Measurements from ENCODE around the gene WBP1L.
"Not testable (repeated sequence)": the region's sequence is repeated elsewhere in the genome, so short reads cannot be mapped to it uniquely, and the experiment has no call there.

WBP1L gene

DNA sequence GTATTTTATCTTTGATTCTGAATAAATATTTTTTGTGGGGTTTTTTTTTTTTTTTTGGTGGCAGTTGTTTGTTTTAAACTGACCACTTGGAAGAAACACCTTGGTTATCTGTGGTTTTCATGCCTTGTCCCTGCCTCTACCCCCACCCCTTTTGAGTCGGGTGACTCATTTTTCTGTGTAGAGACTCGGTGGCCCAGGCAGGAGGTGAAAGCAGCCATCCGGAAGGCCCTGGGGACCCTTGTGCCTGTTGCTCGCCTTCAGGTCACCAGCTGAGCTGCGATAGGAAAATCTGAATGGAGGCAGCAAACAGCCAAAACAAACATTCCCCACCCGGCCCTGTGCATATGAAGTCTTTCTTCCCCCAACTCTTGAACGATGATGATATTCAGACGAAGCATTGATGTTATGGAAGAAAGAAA, 70.7 kb downstream of the WBP1L start:
- DNase-seq, result no peak

GRCh38 chr10:102814873-102815661, 71.3 kb downstream of the WBP1L start:
- DNase-seq, result peak; percentile 44

- peak; percentile 75 for DNase-seq
These were observed 72.2 kb downstream of the WBP1L start for GRCh38 chr10:102815790-102816549.

- DNase-seq, result no peak
These were observed 73.4 kb downstream of the WBP1L start for GRCh38 chr10:102817175-102817574.

- no peak for DNase-seq
These were observed 75.3 kb downstream of the WBP1L start for GRCh38 chr10:102819054-102819453.

DNA sequence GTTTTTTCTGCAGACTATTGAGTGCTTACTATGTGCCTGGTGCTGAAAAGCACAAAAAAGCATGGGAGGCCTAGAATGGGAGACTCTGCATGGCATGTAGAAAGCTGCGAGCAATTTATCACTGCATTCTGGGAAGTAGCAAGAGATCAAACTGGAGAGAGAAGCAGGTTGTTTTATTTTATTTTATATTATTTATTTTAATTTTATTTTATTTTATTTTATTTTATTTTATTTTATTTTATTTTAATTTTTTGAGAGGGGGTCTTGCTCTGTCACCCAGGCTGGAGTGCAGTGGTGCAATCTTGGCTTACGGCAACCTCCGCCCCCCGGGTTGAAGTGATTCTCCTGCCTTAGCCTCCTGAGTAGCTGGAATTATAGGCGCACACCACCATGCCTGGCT, 76.3 kb downstream of the WBP1L start:
- DNase-seq, result not testable (repeated sequence)

GRCh38 chr10:102822222-102822621, 78.5 kb downstream of the WBP1L start:
- DNase-seq, result no peak

GRCh38 chr10:102824664-102825063, 80.9 kb downstream of the WBP1L start:
- no peak for DNase-seq

GRCh38 chr10:102826148-102826796, 82.5 kb downstream of the WBP1L start:
- DNase-seq, result no peak

- DNase-seq, result no peak
These were observed 83.8 kb downstream of the WBP1L start for GRCh38 chr10:102827597-102827975.

- peak; percentile 34 for DNase-seq
These were observed 87.7 kb downstream of the WBP1L start for GRCh38 chr10:102831322-102832071.

GRCh38 chr10:102832248-102832647, 88.5 kb downstream of the WBP1L start:
- no peak for DNase-seq

DNA sequence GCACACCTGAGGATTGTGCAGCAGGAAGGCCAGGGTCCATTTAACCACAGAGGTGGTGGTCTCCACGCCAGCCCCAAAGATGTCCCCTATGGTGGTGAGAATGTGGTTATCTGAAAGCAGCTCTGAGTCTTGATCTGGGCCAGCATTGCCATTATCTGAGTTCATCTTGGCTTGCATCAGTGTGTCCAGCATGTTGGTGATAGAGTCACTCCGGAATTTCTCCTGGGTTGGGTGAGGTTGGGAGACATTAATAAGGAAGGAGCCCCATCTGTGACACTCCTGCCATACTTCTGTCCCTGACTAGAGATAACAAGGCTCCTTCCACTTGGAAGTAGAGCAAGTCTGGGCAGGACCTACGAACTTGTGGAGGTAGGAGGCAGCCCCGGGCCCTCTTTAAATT, 89.2 kb downstream of the WBP1L start:
- peak; percentile 58 for DNase-seq

- DNase-seq, result no peak
These were observed 90.4 kb downstream of the WBP1L start for GRCh38 chr10:102834143-102834542.

DNA sequence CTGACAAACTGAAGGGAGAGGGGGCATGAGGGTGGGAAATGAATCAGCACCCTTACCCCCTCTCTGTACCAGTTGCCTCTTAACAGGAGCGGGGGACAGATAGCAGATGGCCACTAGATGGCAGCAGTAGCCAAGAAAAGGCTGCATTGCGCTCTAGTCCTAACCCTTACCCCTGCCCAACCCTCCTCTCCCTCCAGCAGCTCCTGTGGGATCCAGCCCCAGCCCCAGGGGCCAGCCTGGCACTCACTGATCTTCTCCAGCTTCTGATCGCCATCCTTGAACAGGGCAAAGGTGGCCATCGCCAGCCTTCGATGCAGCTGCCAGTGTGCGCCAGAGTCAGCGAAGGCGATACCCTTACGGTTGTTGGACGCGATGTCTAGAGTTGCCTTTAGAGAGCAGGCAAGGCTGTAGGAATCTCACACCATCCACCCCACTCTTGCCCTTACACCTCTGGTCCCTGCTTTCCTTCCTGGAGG, 91.3 kb downstream of the WBP1L start:
- DNase-seq, result peak; percentile 75

DNA sequence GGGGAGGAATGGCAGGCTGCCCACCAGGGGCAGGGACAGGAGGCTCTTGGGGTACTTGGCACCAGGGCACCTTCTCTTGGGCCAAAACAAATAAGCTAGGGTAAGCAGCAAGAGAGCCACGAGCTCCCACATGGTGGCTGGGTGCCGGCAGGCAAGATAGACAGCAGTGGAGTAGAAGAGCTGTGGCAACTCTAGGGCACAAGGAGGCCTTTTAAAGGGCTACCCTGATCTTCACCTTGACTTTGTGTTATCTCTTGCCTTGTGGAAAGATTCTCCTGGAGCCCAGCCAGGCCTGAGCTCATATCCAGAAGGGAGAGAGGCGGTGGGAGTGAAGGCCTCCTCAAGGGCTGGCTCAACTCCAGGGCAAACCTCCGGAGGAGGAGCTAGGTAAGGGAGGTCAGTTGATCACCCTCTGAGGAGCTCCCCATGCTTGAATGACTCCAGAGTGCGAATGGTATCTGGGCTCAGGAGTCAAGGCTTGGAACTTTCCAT, 93.5 kb downstream of the WBP1L start, which contains the start of gene CYP17A1:
TSS of gene CYP17A1 (minus strand) at position 184 of the 492 bp plus-strand sequence. CDS start at position 132, 52 bp downstream.
- DNase-seq, result no peak

DNA sequence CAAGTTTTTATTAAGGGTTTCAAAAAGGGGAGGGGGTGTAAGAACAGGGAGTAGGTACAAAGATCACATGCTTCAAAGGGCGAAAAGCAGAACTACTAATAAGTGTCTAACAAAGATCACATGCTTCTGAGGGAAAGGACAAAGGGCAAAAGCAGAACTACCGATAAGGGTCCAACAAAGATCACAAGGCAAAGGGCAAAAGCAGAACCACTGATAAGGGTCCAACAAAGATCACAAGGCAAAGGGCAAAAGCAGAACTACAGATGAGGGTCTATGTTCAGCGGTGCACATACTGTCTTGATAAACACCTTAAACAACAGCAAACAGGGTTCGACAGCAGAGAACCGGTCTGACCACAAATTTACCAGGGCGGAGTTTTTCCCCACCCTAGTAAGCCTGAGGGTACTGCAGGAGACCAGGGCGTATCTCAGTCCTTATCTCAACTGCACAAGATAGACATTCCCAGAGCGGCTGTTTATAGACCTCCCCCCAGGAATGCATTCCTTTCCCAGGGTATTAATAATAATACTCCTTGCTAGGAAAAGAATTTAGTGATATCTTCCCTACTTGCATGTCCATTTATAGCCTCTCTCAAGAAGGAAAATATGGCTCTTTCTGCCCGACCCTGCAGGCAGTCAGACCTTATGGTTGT, 94.7 kb downstream of the WBP1L start:
- DNase-seq, result not testable (repeated sequence)

GRCh38 chr10:102841827-102842345, 98.1 kb downstream of the WBP1L start:
- DNase-seq, result no peak

DNA sequence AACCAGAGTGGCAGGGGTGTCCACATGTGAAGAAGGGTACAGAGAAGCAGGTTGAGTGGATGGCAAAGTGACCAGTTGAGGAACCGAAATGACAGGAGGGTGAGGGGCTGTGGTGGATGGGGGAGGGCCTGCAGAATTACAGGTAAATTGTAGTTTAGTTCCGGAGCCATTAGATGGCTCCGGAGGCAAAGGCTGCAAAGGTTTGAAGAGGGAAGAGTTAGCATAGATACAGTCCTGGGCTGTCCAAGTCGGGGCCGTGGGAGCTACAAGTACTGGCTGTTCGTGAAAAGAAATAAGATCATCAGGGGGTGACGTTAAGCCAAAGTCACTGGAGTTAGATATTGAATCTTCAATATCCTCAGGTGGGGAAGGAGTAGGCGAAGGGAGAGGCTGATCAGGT, 99.4 kb downstream of the WBP1L start:
- not testable (repeated sequence) for DNase-seq

GRCh38 chr10:102844190-102844776, 100.5 kb downstream of the WBP1L start:
- DNase-seq, result not testable (repeated sequence)

DNA sequence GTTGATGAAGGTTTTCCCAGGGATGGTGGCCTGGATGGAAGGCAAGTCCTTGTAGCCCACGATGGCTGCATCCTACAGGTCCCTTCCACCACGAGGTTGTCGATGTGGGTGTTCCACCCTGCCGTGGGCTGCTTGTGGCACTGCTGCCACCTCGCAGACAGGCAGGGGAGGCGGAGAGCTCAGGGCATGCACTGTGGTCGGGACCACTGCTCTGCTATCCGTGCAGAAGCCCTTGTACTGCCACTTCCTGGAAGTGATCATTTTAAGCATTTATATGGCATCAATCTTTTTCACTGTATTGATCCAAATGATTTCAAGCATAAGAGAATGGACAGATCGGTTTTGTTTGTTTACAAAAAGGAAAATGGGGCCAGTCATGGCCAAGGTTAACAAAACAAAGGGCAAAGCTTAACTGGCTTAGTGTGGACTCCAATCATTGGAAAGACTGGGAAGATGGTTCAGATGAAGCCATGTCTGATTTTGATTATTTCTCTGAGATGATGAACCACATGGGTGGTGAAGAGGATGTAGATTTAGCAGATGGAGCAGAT, 101.7 kb downstream of the WBP1L start:
- no peak for DNase-seq

Data from EL (cell line).